Left lobe of liver (tissue), 2 donors: ENCODE data around the gene SPATA33. TPM values are rescaled to one million over a fixed set of nuclear protein-coding genes. Genes with fewer than 3 reads are reported as not detected.

Experiments used
- ATAC-seq: fragments of 200-7000 bp; cut with Tn5 transposase; one replicate; pipeline ENCODE4 v1.9.1; 2020; ENCODE audit warnings: mild to moderate bottlenecking, moderate library complexity
- DNase-seq: peaks from one replicate; pipeline ENCODE4 v3.0.0-alpha.2; 2020; ENCODE audit warnings: low spot score
- total RNA-seq: library from RNA; stranded (reverse); gene quantifications from one replicate; pipeline ENCODE4 v1.2.1, GENCODE V29; 2021
- donor health status: DM: no; HTN: no; CAD: no; lungs with moderate emphysema.
- donor health status: DM: no; HTN: yes; CAD: no.

SPATA33 gene
- total RNA-seq, 1 donor from 2014 or later, result 5.2 TPM

DNA sequence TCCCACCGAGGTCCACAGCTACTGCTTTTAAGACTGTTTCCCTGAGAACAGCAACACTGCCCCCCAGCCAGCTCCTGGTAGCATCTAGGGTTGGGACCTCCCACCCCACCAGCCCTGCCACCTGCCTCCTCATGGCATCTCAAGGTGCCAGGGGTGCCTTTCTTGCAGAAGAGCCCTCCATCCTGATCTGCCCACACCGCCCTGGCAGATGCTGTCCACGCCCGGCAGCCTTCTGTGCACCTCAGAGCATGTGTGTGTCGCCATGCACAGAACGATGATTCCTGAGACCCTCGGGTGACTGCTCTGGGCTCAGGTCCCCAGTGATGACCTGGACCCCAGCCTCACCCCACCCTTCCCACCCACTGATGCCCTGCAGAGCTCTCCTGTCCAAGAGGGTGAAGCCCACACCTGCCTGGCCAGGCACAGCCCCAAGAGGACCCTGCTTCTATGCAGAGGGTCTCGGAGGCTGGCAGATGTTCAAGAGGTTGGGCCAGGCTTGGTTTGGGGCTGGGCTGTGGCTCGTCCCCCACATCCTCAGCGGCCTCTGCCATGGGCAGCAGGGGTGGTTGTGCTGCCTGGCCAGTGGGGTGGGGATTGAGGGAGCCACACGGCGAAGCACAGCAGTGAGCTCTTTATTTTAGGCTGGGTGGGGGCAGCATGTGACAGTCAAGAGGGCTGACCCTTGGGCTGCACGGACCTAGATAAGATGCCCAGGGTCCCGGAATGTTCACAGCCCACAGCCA lies 49.1 kb downstream of the SPATA33 start:
- ATAC-seq, result no peak
- no peak for DNase-seq

DNA sequence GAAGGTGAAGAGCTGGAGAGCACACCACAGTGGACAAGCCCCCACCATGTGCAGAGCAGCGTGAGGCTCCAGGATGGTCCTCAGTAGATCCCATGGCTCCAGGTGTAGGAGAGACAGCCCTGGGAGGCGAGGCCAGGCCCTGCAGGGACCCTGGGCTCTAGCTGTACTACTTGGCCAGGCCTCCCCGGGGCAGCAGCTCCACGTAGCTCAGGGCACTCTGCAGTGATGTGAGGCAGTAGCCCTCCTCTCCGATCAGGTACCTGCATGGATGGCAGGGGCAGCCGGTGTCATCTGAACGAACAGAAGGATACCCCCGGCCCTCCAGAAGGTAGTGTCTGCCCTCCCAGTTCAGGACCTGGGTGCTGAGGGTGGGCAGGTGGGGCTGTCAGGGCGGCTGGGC lies 50.1 kb downstream of the SPATA33 start:
- no peak for ATAC-seq
- DNase-seq, result no peak

DNA sequence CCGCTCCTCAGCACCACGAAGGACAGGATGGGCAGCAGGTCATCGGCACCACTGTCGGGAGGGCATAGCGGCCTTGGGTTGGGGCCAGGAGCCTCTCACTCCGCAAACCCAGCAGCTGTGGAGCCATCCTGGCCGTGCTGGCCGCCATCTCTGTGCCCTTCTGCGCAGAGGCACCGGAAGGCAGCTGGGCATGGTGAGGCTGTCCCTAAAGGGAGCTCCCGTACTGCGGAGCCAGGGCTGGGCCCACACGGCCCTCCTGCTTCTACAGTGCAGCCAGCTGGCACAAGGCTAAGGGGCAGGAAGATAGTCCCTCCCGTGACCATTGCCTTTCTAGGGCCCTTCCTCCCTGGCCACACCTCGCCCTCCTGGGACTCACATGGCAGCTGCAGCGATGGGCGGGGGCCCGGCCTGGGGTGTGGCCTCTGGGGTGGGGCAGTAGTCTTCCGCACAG lies 50.9 kb downstream of the SPATA33 start:
- DNase-seq, result no peak
- no peak for ATAC-seq

DNA sequence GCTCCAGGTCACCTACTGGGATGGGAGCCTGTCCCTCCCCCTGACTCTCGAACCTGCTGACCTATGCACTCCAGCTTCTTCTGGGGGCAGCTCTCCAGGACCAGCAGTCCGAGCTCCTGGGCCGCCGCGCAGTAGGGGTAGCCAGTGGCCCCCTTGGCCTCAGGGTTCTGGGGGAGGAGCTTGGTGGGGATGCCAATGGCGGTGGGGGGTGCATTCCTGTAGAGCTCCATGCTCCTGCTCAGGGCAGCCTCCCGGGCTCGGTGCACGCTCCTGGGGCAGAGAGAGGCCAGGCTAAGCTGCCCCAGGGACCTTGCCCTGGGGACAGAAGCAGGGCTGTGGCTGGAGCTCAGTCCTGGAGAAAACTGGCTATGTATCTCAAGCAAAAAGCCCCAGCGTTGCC lies 51.5 kb downstream of the SPATA33 start:
- DNase-seq (no peak), ATAC-seq (no peak)

DNA sequence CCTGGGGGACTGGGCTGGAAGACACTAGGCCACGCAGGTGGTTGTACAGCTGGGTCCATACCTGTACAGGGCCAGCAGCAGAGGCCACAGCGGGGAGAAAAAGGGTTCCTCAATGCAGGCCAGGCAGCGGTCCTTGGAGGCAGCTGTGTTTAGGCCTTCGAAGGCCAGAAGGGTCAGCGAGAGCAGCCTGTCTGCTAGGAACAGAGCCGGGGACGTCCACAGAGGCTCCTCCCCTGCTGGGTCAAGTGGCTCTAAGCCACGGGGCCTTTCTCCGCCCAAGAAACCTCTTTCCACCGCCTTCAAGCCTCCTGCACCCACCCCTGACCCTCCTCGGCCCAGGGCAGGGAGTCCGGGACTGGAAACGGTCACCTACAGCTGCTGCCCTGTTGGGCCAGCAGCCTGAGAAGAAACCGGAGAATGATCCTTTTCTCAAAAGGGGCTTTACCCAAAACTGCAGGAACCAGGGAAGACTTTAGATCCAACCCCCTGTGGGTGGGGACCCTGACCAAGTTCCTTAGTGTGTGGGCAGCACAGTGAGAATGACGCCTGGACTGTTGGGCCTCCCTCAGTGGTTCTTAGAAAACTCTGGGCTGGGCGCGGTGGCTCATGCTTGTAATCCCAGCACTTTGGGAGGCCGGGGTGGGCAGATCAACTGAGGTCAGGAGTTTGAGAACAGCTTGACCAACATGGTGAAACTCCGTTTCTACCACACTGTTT lies 52.2 kb downstream of the SPATA33 start:
- no peak for ATAC-seq
- no peak for DNase-seq

DNA sequence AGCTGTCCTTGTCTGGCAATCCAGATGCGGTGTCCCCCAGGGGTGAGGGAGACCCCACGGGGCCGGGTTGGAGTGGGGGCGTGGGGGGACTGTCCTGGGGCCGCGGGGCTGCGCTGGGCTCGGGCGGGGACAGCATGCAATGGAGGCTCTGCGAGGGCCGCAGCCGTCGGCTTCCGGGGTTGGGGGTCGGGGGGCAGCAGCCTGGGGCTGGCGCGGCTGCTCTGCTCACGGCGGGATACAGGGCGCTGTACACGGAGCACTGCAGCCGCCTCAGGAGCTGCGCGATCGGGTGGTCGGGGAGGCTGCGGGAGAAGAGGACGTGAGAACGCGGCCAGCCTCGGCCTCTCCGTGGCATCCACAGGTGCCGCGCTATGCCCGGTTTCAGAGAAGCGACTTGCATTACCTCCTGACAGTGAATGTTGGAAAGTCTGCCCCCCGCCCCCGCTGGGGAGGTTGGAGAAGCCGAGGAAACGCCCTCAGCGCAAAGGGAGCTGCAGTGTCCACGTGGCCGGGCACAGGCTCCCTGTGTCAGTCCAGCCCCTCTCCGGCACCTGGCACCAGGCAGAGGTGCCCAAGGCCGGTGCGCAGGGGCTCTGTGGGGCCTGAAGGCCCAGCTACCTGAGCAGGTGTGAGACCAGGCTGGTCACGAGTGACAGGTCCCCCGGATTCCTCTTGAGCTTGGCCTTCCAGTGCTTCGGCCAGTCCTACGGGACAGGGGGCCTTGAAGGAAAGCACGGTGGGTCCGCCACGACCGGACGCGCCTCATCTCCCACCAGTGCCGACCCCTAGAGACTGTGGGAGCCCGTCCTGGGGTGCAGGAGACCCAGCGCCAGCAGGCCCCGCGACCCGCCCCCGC lies 53.3 kb downstream of the SPATA33 start:
- DNase-seq (no peak), ATAC-seq (no peak)

DNA sequence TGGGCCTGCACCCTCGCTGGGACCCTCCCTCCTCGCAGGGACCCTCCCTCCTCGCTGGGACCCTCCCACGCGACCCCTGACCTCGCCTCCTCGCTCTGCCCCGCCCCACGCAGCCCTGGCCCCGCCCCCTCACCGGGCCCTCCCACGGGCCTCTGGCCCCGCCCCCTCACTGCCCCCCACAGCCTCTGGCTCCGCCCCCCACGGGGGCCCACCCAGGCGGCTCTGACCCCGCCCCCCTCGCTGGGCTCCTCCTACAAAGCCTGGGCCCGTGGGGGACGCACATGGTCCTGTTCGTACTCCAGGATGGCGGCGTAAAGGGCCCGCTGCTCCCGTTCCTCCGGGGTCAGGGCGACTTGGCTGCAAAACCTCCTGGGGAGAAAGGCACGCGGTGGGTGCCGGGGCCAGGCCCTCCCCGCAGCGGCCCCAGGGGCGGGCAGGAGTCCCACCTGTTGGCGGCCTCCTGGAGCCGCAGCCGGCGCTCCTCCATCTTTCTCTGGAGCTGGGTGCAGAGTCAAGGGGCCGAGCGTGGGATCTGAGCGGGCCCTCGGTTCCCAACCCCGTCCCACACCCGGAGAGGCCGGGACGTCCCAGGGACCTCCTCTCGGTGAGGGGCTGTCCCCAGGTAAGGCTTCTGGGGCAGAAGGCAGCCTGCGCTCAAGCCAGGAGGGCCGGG lies 54.1 kb downstream of the SPATA33 start:
- DNase-seq (no peak), ATAC-seq (peak; percentile 77)

DNA sequence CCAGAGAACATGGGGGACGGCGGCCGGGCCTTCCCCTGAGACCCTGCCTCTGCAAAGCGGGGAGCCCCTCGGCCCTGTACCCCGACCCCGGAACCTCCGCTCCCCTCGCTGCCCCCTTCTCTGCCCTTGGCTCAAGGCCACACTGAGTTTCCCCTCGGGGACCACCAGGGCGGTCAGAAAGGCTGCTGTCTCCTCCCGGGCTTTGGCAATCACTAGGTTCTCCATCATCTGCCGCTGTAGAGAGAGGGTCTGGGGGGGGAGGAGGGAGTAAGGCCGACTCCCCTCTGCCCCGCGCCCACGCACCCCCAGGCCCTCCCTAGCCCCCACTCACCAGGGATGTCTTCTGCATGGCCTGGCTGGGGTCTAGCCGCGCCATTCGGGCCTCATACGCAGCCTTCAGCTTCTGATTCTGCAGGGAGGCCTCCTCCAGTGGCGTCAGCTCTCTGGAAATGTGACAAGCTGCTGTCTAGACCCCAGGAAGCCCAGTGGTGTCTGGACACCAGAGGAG lies 54.7 kb downstream of the SPATA33 start:
- no peak for DNase-seq
- ATAC-seq, result no peak

DNA sequence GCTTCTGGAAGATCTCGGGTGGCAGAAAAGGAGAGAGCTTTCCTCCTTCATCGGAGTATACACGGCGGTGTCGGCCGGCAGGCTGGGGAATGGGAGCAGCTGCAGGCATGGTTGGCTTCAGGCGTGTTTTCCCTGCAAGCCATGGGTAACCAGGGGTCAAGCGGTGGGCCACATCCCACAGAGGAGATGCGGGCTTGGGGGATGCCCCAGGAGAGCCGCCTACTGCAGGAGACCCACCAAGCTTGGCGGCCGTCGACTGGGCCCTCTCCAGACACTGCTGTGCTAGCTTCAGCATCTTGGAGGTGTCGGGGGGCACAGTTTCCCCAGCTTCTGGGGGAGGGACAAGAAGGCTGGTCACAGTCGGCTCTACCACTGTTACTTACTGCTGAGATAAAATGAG lies 58.9 kb downstream of the SPATA33 start:
- ATAC-seq (no peak), DNase-seq (no peak)

DNA sequence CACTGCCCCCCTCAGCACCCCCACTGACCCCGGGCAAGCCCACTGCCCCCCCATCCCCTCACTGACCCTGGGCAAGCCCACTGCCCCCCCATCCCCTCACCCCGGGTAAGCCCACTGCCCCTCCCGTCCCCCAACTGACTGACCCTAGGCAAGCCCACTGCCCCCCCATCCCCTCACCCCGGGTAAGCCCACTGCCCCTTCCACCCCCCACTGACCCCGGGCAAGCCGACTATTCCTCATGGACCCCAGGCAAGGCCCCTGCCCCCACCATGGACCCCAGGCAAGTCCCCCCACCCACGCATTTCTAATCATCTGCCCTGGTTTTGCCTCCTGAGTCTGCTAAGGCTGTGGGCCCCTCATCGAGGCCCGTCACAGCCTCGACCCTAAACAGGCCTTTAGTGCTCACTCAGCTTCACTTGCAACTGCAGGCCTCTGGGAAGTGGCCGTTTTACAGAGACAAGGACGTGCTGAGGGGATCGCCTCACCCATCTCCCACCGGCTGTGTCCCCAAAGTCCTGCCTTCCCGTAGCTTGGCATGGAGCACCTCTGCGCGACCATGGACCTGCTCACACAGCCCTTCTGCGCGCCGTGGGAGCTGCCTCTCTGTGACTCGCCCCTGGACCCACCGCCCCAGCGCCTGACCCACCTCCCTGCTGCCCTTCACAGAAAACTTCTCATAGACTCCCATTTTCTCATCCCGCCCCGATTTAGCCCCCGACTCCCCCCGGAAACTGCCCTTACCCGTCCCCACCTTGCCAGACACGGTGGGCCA lies 59.5 kb downstream of the SPATA33 start:
- no peak for DNase-seq

DNA sequence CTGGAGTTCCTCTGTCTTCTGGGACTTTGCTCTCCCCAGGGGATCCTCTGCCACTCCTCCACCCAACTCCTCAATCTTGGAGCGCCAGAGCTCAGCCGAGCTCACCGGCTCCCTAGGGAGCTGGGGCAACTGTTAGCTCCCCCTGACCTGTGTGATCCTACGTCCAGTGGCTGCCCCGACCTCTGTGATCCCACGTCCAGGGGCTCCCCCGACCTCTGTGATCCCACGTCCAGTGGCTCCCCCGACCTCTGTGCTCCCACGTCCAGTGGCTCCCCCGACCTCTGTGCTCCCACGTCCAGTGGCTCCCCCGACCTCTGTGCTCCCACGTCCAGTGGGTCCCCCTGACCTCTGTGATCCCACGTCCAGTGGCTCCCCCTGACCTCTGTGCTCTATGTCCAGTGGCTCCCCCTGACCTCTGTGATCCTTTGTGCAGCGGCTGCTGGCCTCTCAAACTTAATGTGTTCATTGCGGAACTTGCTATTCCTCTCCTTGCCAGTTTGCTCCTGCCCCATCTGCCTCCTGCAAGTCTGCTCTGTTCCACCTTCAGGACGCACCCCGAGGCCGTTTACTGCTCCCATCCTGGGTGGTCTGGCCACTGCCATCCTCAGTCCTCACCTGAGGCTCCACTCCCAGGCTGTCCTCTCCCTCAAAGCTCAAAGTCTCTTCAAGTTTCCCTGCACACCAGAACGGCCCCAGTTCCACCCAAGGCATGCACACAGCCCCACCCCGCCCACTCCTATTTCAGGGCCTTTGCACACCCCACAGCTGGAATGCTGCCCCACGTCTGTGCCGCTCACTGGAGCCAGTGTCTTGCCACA lies 60.3 kb downstream of the SPATA33 start:
- DNase-seq, result no peak
- no peak for ATAC-seq

More for the DNA sequence above, 59.5 kb downstream of the SPATA33 start:
- no peak for ATAC-seq

Other genes with a start within 250 kb of the SPATA33 start
- gene ANKRD11, start 167.3 kb upstream of the SPATA33 start, total RNA-seq, result 50.7 TPM
- 68.1 TPM for gene SPG7, start 149.4 kb upstream of the SPATA33 start, total RNA-seq
- gene RPL13, start 97.2 kb upstream of the SPATA33 start, total RNA-seq, result 886 TPM
- gene CPNE7, start 82.1 kb upstream of the SPATA33 start, total RNA-seq, result 0.88 TPM
- gene DPEP1, start 44.2 kb upstream of the SPATA33 start, total RNA-seq, result 0.13 TPM
- gene CHMP1A, start 128 bp upstream of the SPATA33 start, total RNA-seq, result 34.7 TPM
- 69.1 TPM for gene CDK10, start 28.9 kb downstream of the SPATA33 start, total RNA-seq
- gene SPATA2L, start 43.9 kb downstream of the SPATA33 start, total RNA-seq, result 13.8 TPM
- 15.0 TPM for gene VPS9D1, start 63.1 kb downstream of the SPATA33 start, total RNA-seq
- 13.2 TPM for gene ZNF276, start 63.7 kb downstream of the SPATA33 start, total RNA-seq
- gene FANCA, start 158.8 kb downstream of the SPATA33 start, total RNA-seq, result 6.4 TPM
- 8.7 TPM for gene SPIRE2, start 170.6 kb downstream of the SPATA33 start, total RNA-seq
- 83.8 TPM for gene TCF25, start 215.8 kb downstream of the SPATA33 start, total RNA-seq